Mesothelial cell of epicardium (in vitro differentiated cells): ENCODE results near the gene SRRM3. TPM values are rescaled to one million over a fixed set of nuclear protein-coding genes. Genes with fewer than 3 reads are reported as not detected.
"Not testable (repeated sequence)": the region's sequence is repeated elsewhere in the genome, so short reads cannot be mapped to it uniquely, and the experiment has no call there.

ENCODE experiments used
- DNase-seq, 2 experiments: peaks; one replicate each; pipeline ENCODE4 v3.0.0; 2021; ENCODE audit warnings: low spot score in 2 of 2; ENCODE audit not compliant: unreplicated experiment in 2 of 2
- H3K27ac Mint-ChIP-seq: 2 replicates; pipeline ENCODE4 v1.8.0; 2021; ENCODE audit warnings: mixed read lengths
- H3K27me3 Mint-ChIP-seq: 2 replicates; pipeline ENCODE4 v1.8.0; 2021; ENCODE audit warnings: low read depth, mixed read lengths
- H3K36me3 Mint-ChIP-seq: 2 replicates; pipeline ENCODE4 v1.8.0; 2021; ENCODE audit warnings: mixed read lengths
- H3K4me1 Mint-ChIP-seq: 2 replicates; pipeline ENCODE4 v1.8.0; 2021; ENCODE audit warnings: mixed read lengths
- H3K4me3 Mint-ChIP-seq: 2 replicates; pipeline ENCODE4 v1.8.0; 2021; ENCODE audit warnings: mild to moderate bottlenecking, moderate library complexity, mixed read lengths
- H3K9me3 Mint-ChIP-seq: 2 replicates; pipeline ENCODE4 v1.8.0; 2021; ENCODE audit warnings: mixed read lengths
- CTCF ChIP-seq: fragments of 200-600 bp; sonication (generic); IDR thresholded peaks from one replicate; pipeline ENCODE4 v1.5.0; 2021; ENCODE audit warnings: antibody characterized with exemption; ENCODE audit not compliant: unreplicated experiment
- total RNA-seq: library from RNA; stranded (reverse); gene quantifications from 3 replicates; pipeline ENCODE4 v1.2.1, GENCODE V29; 2021

Gene SRRM3
- total RNA-seq, 1 donor from 2014 or later = 6.9 TPM

DNA sequence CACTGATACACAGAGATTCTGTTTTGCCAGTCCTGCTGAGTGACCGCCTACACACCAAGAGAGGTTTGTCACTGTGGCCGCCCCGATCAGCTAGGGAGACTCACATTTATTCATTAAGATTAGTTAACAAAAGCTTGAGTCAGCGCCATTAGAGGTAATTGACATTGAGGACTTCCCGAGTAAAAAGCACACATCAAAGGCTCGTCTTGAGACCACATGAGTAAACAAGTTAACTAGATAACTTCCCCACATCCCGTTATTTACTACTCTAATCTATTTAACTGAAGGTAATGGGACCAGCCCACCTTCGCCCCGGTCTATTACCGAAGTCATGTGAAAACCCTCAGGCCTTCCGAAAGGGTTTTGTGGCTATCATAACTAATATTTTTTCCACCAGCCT lies 23.0 kb downstream of the SRRM3 start:
- Mint-ChIP-seq H3K27me3 (peaks cover 44% of the 10 kb centered on the region), H3K4me3 (no peak overlapping the region), H3K27ac (no peak overlapping the region), H3K4me1 (no peaks in the 10 kb centered on the region), H3K9me3 (no peaks in the 10 kb centered on the region), H3K36me3 (no peaks in the 10 kb centered on the region)
- TF ChIP-seq CTCF = no peak
- DNase-seq = no peak

- DNase-seq = peak; percentile 60 to 74
- no peaks in the 10 kb centered on the region for H3K9me3 Mint-ChIP-seq
- no peaks in the 10 kb centered on the region for H3K36me3 Mint-ChIP-seq
- H3K27me3 Mint-ChIP-seq = peaks cover 51% of the 10 kb centered on the region
- no peak overlapping the region for H3K4me3 Mint-ChIP-seq
- no peak overlapping the region for H3K27ac Mint-ChIP-seq
- TF ChIP-seq CTCF = no peak
- no peaks in the 10 kb centered on the region for H3K4me1 Mint-ChIP-seq
These were observed 23.7 kb downstream of the SRRM3 start for GRCh38 chr7:76225379-76225778.

- Mint-ChIP-seq H3K4me1 (no peaks in the 10 kb centered on the region), H3K36me3 (no peaks in the 10 kb centered on the region), H3K4me3 (no peak overlapping the region), H3K27ac (no peak overlapping the region), H3K27me3 (peaks cover 56% of the 10 kb centered on the region), H3K9me3 (no peaks in the 10 kb centered on the region)
- DNase-seq = no peak
- TF ChIP-seq CTCF = no peak
These were observed 24.3 kb downstream of the SRRM3 start for GRCh38 chr7:76225951-76226350.

DNA sequence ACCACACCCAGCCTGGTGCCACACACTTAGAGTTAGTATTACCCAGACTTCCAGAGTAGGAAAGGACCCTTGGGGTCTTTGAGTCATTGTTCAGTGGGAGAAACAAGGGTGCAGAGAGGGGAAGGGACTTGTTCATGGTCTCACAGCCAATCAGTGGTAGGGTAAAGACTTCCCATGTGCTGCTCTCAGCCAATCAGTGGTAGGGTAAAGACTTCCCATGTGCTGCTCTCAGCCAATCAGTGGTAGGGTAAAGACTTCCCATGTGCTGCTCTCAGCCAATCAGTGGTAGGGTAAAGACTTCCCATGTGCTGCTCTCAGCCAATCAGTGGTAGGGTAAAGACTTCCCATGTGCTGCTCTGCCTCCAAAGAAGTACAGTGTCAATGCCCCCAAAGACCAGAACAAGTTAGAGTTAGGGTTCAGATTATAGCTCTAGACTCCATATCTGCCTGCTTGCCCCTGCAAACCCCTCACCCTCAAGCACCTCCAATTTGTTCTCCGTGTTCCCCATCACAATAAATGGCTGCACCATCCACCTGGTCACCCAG lies 25.3 kb downstream of the SRRM3 start:
- not testable (repeated sequence) for H3K4me3 Mint-ChIP-seq, H3K27ac Mint-ChIP-seq, DNase-seq

GRCh38 chr7:76230214-76230613 lies 28.5 kb downstream of the SRRM3 start:
- H3K4me3 Mint-ChIP-seq = no peak overlapping the region
- no peaks in the 10 kb centered on the region for H3K9me3 Mint-ChIP-seq
- DNase-seq = no peak
- peaks cover 6% of the 10 kb centered on the region for H3K4me1 Mint-ChIP-seq
- no peak overlapping the region for H3K27ac Mint-ChIP-seq
- H3K36me3 Mint-ChIP-seq = no peaks in the 10 kb centered on the region
- H3K27me3 Mint-ChIP-seq = peaks cover 59% of the 10 kb centered on the region
- no peak for TF ChIP-seq CTCF

More for the DNA sequence above, 25.3 kb downstream of the SRRM3 start:
- not testable (repeated sequence) for H3K9me3 Mint-ChIP-seq, H3K4me1 Mint-ChIP-seq, H3K36me3 Mint-ChIP-seq
- peaks cover 62% of the 10 kb centered on the region for H3K27me3 Mint-ChIP-seq

DNA sequence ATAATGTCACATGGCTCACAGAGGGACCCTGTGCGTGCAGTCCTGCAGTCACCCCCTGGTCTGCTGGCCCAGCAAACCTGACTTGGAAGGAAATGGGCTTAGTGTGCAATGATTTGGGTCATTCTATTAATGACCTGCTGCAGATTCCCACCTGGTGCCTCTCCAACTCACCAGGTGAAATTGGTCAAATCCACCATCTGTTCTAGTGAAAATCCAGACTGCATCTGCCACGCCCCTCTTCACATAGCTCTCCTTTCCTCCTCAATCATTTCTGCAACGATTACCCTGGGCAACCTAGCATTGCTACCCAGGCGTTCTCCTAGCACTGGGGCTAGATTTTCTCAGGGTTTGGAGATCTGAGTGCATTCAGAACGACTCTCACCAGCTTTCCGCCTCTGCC lies 29.4 kb downstream of the SRRM3 start:
- TF ChIP-seq CTCF = no peak
- peaks cover 56% of the 10 kb centered on the region for H3K27me3 Mint-ChIP-seq

More for the DNA sequence above, 29.4 kb downstream of the SRRM3 start:
- Mint-ChIP-seq H3K27ac (no peak overlapping the region), H3K36me3 (no peaks in the 10 kb centered on the region), H3K4me3 (no peak overlapping the region), H3K4me1 (peaks cover 8% of the 10 kb centered on the region), H3K9me3 (no peaks in the 10 kb centered on the region)
- DNase-seq = no peak
